Stimulated activated CD4-positive, alpha-beta T cell treated with anti-CD3 and anti-CD28 coated beads, Interleukin-12 subunit alpha, Interleukin-12 subunit beta, amount 100 ng/mL, for 4 hours (primary cell): ENCODE measurements around the gene LYRM7.
A peak's percentile ranks its signal among the peaks of the same experiment; 100 is the strongest.
"Not testable (repeated sequence)": the region's sequence is repeated elsewhere in the genome, so short reads cannot be mapped to it uniquely, and the experiment has no call there.

Source experiments
- DNase-seq: peaks from one replicate; pipeline ENCODE4 v3.0.0-alpha.2; 2020

The LYRM7 gene

GRCh38 chr5:131182839-131183238, 12.1 kb downstream of the LYRM7 start:
- no peak for DNase-seq

- no peak for DNase-seq
These were observed 14.9 kb downstream of the LYRM7 start for GRCh38 chr5:131185523-131186104.

- DNase-seq: no peak
These were observed 16.0 kb downstream of the LYRM7 start for GRCh38 chr5:131186561-131187256.

- no peak for DNase-seq
These were observed 22.4 kb downstream of the LYRM7 start for GRCh38 chr5:131193106-131193505.

GRCh38 chr5:131193897-131194296, 23.2 kb downstream of the LYRM7 start:
- not testable (repeated sequence) for DNase-seq

- no peak for DNase-seq
These were observed 24.0 kb downstream of the LYRM7 start for GRCh38 chr5:131194725-131195124.

GRCh38 chr5:131195696-131196095, 25.0 kb downstream of the LYRM7 start:
- no peak for DNase-seq

- DNase-seq: no peak
These were observed 25.6 kb downstream of the LYRM7 start for GRCh38 chr5:131196331-131196730.

GRCh38 chr5:131198625-131199024, 27.9 kb downstream of the LYRM7 start:
- DNase-seq: no peak

GRCh38 chr5:131200560-131200959, 29.8 kb downstream of the LYRM7 start:
- DNase-seq: no peak

- no peak for DNase-seq
These were observed 34.2 kb downstream of the LYRM7 start for GRCh38 chr5:131204964-131205363.

GRCh38 chr5:131206061-131206460, 35.3 kb downstream of the LYRM7 start:
- no peak for DNase-seq

GRCh38 chr5:131206772-131207171, 36.0 kb downstream of the LYRM7 start:
- no peak for DNase-seq

GRCh38 chr5:131209175-131209505, 38.4 kb downstream of the LYRM7 start:
- no peak for DNase-seq

- peak; percentile 16 for DNase-seq
These were observed 38.9 kb downstream of the LYRM7 start for GRCh38 chr5:131209506-131210150.

GRCh38 chr5:131210151-131210510, 39.4 kb downstream of the LYRM7 start:
- DNase-seq: no peak

GRCh38 chr5:131211669-131212068, 40.9 kb downstream of the LYRM7 start:
- DNase-seq: no peak

GRCh38 chr5:131212471-131213021, 41.8 kb downstream of the LYRM7 start:
- DNase-seq: no peak

- DNase-seq: no peak
These were observed 44.0 kb downstream of the LYRM7 start for GRCh38 chr5:131214609-131215227.

- no peak for DNase-seq
These were observed 47.0 kb downstream of the LYRM7 start for GRCh38 chr5:131217791-131218190.

- no peak for DNase-seq
These were observed 47.6 kb downstream of the LYRM7 start for GRCh38 chr5:131218392-131218791.

- no peak for DNase-seq
These were observed 49.8 kb downstream of the LYRM7 start for GRCh38 chr5:131220566-131220965.

- DNase-seq: no peak
These were observed 50.4 kb downstream of the LYRM7 start for GRCh38 chr5:131221008-131221703.
